Neural crest cell (in vitro differentiated cells): ENCODE measurements around the gene ZNRF1. TPM values are rescaled to one million over a fixed set of nuclear protein-coding genes. Genes with fewer than 3 reads are reported as not detected.

Source experiments
- DNase-seq: peaks from one replicate; pipeline ENCODE4 v3.0.0; 2021; ENCODE audit warnings: low read depth, mixed read lengths, low spot score
- H3K27ac Mint-ChIP-seq: one replicate; pipeline ENCODE4 v1.8.0; 2021; ENCODE audit warnings: mild to moderate bottlenecking, mixed read lengths; ENCODE audit not compliant: unreplicated experiment
- H3K27me3 Mint-ChIP-seq: 2 replicates; pipeline ENCODE4 v1.8.0; 2021; ENCODE audit warnings: low read depth, mild to moderate bottlenecking, mixed read lengths
- H3K36me3 Mint-ChIP-seq: 2 replicates; pipeline ENCODE4 v1.8.0; 2021; ENCODE audit warnings: low read depth, mild to moderate bottlenecking, mixed read lengths
- H3K4me1 Mint-ChIP-seq: 2 replicates; pipeline ENCODE4 v1.8.0; 2021; ENCODE audit warnings: mixed read lengths
- H3K4me3 Mint-ChIP-seq: one replicate; pipeline ENCODE4 v1.8.0; 2021; ENCODE audit warnings: mild to moderate bottlenecking, mixed read lengths
- H3K9me3 Mint-ChIP-seq: 2 replicates; pipeline ENCODE4 v1.8.0; 2021; ENCODE audit warnings: mixed read lengths
- CTCF ChIP-seq: fragments of 200-600 bp; sonication (generic); conservative IDR thresholded peaks from 2 replicates; pipeline ENCODE4 v1.5.0; 2021; ENCODE audit warnings: antibody characterized with exemption, mild to moderate bottlenecking
- total RNA-seq: library from RNA; stranded (reverse); gene quantifications from 2 replicates; pipeline ENCODE4 v1.2.1, GENCODE V29; 2021

The ZNRF1 gene
- total RNA-seq, 1 donor from 2014 or later = 48.4 TPM

GRCh38 chr16:75095204-75095621, 96.4 kb downstream of the ZNRF1 start:
- H3K27ac Mint-ChIP-seq = peak overlapping the region; percentile 87
- peak; percentile 18 for DNase-seq

GRCh38 chr16:75096656-75097055, 97.8 kb downstream of the ZNRF1 start:
- TF ChIP-seq CTCF = peak; percentile 64
- Mint-ChIP-seq H3K4me3 (no peak overlapping the region), H3K9me3 (no peaks in the 10 kb centered on the region), H3K27ac (no peak overlapping the region), H3K36me3 (no peaks in the 10 kb centered on the region), H3K4me1 (peaks cover 44% of the 10 kb centered on the region), H3K27me3 (no peaks in the 10 kb centered on the region)
- DNase-seq = no peak

More at GRCh38 chr16:75095204-75095621, 96.4 kb downstream of the ZNRF1 start:
- no peak for TF ChIP-seq CTCF
- no peaks in the 10 kb centered on the region for H3K27me3 Mint-ChIP-seq
- H3K9me3 Mint-ChIP-seq = no peaks in the 10 kb centered on the region
- peaks cover 42% of the 10 kb centered on the region for H3K4me1 Mint-ChIP-seq
- no peaks in the 10 kb centered on the region for H3K36me3 Mint-ChIP-seq
- peak overlapping the region; percentile 3 for H3K4me3 Mint-ChIP-seq

DNA sequence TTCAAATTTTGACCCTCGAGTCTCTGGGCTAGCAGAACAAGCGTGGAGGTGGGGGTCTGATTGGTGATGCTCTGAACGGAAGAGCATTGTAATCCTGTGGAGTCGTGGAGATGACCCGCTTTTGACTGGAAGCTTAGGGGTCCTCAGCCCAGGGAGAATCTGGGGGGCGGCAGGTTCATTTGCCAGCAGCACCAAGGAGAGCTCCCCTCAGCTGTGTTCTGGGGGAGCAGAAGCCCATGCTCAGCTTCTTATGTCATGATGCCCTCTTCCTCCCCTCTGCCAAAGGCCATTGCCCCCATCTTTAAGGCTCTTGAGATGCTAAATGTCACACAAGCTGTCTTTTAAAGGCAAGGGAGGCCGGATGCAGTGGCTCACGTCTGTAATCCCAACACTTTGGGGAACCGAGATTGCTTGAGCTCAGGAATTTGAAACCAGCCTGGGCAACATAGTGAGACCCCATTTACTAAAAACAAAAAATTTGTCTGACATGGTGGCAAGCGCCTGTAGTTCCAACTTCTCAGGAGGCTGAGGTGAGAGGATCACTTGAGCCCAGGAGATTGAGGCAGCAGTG, 98.5 kb downstream of the ZNRF1 start:
- Mint-ChIP-seq H3K9me3 (no peaks in the 10 kb centered on the region), H3K27me3 (no peaks in the 10 kb centered on the region), H3K4me3 (no peak overlapping the region), H3K36me3 (no peaks in the 10 kb centered on the region), H3K4me1 (peaks cover 44% of the 10 kb centered on the region), H3K27ac (no peak overlapping the region)
- DNase-seq = no peak
- no peak for TF ChIP-seq CTCF

DNA sequence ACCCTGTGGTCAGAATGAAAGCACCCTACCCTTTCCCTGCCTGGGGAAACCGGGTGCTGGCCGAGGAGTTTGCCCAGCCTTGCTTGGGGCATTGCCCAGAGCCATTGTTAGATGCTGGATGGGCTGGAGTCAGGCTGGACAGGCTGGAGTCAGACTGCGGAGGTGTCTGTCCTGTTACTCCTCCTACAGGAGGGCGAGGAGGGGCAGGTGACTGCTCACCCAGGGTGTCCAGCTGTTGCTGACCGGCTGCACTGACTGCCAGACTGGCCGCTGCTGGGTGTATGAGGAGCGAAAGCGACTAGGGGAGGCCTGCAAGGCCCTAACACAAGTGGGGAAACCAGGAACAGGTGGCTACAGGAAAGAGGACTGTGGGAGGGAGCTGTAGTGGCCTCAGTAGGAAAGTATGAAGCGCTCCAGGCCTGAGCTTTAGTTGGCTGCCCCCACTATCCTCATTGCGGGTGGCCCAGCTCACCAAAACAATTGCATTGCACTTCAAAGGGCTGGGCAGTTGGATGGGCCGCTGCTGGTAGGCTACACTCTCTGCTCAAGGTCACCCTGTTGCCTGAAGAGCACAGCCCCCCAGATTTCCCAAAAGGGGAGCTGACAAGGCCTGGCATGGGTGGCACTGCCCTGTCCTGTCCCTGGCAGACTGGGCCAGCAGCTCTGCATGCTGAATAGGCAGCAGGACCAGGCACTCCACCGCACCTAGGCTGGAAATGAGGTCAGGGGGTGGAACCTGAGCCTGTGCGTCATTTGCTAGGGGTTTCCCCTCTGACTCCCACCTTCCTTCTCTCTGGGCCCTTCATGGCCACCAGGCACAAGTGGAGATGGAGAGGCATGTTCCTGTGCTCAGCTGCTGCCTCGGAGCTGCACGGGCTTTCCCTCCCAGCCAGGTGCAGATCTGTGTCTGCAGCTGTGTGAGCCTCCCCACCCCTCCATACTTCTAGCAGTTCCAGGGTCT, 99.4 kb downstream of the ZNRF1 start:
- Mint-ChIP-seq H3K27me3 (no peaks in the 10 kb centered on the region), H3K36me3 (peaks cover 4% of the 10 kb centered on the region), H3K27ac (no peak overlapping the region), H3K4me1 (peaks cover 44% of the 10 kb centered on the region), H3K9me3 (no peaks in the 10 kb centered on the region), H3K4me3 (no peak overlapping the region)
- DNase-seq = no peak
- TF ChIP-seq CTCF = no peak

DNA sequence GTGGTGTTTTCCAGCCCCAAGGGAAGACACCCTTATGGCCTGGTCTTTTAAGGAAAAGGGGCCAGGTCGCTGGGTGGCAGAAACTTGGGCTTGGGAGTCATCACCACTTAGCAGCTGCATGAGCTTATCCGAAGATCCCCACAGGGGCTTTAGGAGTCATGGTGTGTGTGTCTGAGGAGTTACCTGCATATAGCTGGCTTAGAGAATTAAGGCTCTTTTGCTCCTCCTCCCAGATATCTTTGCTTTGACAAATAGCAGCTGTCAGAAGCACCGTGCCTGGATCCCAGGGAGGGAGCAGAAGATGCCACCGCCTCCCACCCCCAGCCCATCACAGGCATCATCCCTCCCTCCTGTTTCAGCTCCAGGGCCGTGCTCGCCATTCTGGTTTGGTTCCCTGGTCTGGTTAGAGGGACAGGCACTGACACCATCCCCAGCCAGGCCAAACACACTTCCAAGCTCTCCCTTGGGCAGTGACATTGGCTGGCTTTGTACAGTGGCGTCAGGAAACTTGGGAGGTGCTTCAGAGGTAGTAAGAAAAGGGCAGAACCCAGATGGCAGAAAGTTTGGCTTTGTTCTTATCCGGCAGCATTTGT, 100.3 kb downstream of the ZNRF1 start:
- no peak for TF ChIP-seq CTCF
- no peak for DNase-seq
- H3K27ac Mint-ChIP-seq = peak overlapping the region; percentile 75
- H3K4me3 Mint-ChIP-seq = no peak overlapping the region
- peaks cover 6% of the 10 kb centered on the region for H3K36me3 Mint-ChIP-seq
- no peaks in the 10 kb centered on the region for H3K27me3 Mint-ChIP-seq
- no peaks in the 10 kb centered on the region for H3K9me3 Mint-ChIP-seq
- H3K4me1 Mint-ChIP-seq = peaks cover 41% of the 10 kb centered on the region
